Nephron progenitor cell (in vitro differentiated cells): ENCODE results near the gene ID3.
A peak's percentile ranks its signal among the peaks of the same experiment; 100 is the strongest.

Experiments
- DNase-seq: peaks from one replicate; pipeline ENCODE4 v3.0.0; 2021
- H3K27ac Mint-ChIP-seq: 2 replicates; pipeline ENCODE4 v1.8.0; 2021; ENCODE audit warnings: mild to moderate bottlenecking, moderate library complexity, mixed read lengths
- H3K27me3 Mint-ChIP-seq: 2 replicates; pipeline ENCODE4 v1.8.0; 2021; ENCODE audit warnings: mild to moderate bottlenecking, low read depth, mixed read lengths; ENCODE audit not compliant: poor library complexity
- H3K36me3 Mint-ChIP-seq: 2 replicates; pipeline ENCODE4 v1.8.0; 2021; ENCODE audit warnings: low read depth, mixed read lengths
- H3K4me1 Mint-ChIP-seq: 2 replicates; pipeline ENCODE4 v1.8.0; 2021; ENCODE audit warnings: mixed read lengths
- H3K4me3 Mint-ChIP-seq: 2 replicates; pipeline ENCODE4 v1.8.0; 2021; ENCODE audit warnings: mild to moderate bottlenecking, moderate library complexity, mixed read lengths
- H3K9me3 Mint-ChIP-seq: 2 replicates; pipeline ENCODE4 v1.8.0; 2021; ENCODE audit warnings: mild to moderate bottlenecking, moderate library complexity, mixed read lengths
- TF ChIP-seq, protein P1 (sequence below): fragments of 200-600 bp; sonication (generic); IDR thresholded peaks from 2 replicates; pipeline ENCODE4 v1.5.0; 2021; ENCODE audit warnings: antibody characterized with exemption

ID3 gene

DNA sequence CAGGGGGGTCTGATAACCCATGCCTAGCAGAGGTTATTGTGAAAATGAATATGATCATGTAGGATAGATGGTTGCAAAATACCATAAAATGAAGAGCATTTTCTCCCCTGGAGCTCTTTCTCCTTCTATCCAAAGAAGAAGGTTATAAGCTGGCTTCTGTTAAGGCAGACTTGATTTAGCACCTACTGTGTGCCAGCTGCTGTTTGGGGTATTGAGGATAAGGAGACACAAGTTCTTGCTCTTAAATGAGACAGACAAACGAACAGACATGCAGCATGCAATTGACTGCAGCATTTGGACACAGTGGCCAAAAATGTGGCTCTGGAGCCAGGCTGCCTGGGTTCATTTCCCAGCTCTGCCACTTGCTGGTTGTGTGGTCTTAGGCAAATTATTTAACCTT, 39.8 kb upstream of the ID3 start:
- no peaks in the 10 kb centered on the region for H3K27me3 Mint-ChIP-seq
- H3K4me1 Mint-ChIP-seq, result peaks cover 86% of the 10 kb centered on the region
- DNase-seq, result no peak
- peak overlapping the region; percentile 18 for H3K4me3 Mint-ChIP-seq
- TF ChIP-seq, protein P1, sequence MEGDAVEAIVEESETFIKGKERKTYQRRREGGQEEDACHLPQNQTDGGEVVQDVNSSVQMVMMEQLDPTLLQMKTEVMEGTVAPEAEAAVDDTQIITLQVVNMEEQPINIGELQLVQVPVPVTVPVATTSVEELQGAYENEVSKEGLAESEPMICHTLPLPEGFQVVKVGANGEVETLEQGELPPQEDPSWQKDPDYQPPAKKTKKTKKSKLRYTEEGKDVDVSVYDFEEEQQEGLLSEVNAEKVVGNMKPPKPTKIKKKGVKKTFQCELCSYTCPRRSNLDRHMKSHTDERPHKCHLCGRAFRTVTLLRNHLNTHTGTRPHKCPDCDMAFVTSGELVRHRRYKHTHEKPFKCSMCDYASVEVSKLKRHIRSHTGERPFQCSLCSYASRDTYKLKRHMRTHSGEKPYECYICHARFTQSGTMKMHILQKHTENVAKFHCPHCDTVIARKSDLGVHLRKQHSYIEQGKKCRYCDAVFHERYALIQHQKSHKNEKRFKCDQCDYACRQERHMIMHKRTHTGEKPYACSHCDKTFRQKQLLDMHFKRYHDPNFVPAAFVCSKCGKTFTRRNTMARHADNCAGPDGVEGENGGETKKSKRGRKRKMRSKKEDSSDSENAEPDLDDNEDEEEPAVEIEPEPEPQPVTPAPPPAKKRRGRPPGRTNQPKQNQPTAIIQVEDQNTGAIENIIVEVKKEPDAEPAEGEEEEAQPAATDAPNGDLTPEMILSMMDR, result no peak
- H3K27ac Mint-ChIP-seq, result peak overlapping the region; percentile 95
- no peaks in the 10 kb centered on the region for H3K36me3 Mint-ChIP-seq
- H3K9me3 Mint-ChIP-seq, result no peaks in the 10 kb centered on the region

DNA sequence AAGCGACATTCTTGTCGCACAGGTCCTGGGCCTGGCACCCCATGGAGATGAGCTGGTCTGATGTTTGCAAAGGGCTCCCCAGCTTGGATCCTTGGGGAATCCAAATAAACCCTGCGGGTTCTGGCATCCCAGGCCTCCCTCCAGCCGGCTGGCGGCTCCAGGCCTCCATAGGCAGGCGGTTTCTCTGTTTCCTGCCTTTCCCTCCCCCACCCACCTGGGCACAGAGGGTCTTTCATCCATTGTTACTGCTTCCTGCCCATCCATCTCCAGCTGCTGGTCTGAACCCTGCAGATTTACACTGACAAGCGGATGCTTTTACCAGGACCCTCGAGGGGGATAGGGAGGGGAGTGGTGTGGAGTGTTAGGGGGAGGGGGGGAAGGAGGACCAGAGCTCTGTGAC, 39.1 kb upstream of the ID3 start:
- no peaks in the 10 kb centered on the region for H3K9me3 Mint-ChIP-seq
- peak overlapping the region; percentile 95 for H3K27ac Mint-ChIP-seq
- peak; percentile 60 for DNase-seq
- no peaks in the 10 kb centered on the region for H3K27me3 Mint-ChIP-seq
- TF ChIP-seq, protein P1, result no peak
- H3K4me1 Mint-ChIP-seq, result peaks cover 87% of the 10 kb centered on the region
- no peak overlapping the region for H3K4me3 Mint-ChIP-seq
- no peaks in the 10 kb centered on the region for H3K36me3 Mint-ChIP-seq

DNA sequence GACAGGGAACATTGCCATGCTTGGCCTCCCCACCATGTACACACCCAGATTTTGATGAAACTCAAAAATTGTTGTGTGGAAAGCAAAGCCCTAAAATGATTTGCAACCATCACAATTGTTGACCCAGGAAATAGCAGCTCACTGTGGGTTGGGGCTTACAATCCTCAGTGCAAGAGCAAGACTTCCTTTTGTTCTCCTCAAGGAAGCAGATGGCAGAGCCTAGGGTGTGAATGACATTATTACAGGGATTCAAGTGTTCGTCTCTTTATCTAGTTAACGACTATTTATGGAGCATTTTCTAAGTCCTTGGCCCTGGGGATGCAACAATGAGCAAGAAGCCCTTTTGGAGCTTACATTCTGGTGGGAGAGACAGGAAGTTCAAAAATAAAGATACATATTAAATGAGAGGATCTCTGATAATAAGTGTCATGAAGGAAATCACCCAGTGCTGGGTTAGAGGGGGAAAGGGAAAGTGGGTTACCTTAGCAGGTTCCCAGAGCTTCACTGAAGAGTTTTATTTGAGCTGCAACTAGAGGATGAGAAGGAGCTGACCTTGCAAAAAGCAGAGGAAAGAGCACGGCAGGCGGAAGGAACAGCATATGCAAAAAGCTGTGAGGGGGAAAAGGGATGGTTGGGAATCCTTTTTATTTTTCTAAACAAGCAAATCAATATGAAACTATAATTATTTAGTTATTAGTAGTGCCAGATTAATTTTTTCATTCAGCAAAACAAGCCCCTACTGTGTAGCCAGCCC, 38.5 kb upstream of the ID3 start:
- no peak for DNase-seq
- Mint-ChIP-seq H3K4me3 (peak overlapping the region; percentile 4), H3K36me3 (no peaks in the 10 kb centered on the region), H3K27me3 (no peaks in the 10 kb centered on the region), H3K4me1 (peaks cover 88% of the 10 kb centered on the region), H3K9me3 (no peaks in the 10 kb centered on the region), H3K27ac (peak overlapping the region; percentile 91)
- TF ChIP-seq, protein P1, result no peak

DNA sequence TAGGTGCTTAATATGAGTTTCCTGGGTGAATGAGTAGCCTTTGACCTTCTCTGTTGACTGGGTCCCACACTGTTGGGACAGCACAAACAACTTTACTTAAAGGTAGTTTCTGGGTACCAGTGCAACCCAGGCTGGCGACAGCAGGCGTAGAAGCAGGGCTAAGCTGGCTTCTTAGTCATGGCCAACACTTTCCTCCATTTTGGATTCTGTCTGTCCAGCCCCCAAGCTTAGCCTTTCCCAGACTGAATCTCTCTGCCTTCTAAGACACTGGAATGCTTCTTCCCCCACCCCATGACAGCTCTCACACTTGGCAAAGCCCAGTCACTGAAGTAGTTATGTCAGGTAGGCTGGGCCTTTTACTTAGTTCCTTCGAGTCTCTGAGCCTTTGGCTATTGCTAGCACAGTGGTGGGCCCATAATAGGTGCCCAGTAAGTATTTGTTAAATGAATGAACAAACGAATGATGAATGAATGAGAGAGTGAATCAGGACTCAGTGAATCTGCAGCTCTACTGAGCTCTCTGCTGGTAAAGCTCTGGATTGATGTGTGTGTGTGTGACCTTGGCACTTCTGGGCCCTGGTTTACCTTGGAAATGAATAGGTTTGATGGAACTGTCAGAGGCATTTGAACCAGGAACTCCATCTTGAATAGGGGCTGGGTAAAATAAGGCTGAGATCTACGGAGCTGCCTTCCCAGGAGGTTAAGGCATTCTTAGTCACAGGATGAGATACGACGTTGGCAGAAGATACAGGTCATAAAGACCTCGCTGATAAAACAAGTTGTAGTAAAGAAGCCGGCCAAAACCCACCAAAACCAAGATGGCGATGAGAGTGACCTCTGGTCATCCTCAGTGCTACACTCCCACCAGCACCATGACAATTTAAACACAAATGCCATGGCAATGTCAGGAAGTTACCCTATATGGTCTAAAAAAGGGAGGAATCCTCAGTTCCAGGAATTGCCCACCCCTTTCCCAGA, 37.4 kb upstream of the ID3 start:
- TF ChIP-seq, protein P1, result no peak
- no peak overlapping the region for H3K4me3 Mint-ChIP-seq
- H3K27ac Mint-ChIP-seq, result peak overlapping the region; percentile 91
- H3K27me3 Mint-ChIP-seq, result no peaks in the 10 kb centered on the region
- DNase-seq, result no peak
- no peaks in the 10 kb centered on the region for H3K36me3 Mint-ChIP-seq
- peaks cover 92% of the 10 kb centered on the region for H3K4me1 Mint-ChIP-seq
- no peaks in the 10 kb centered on the region for H3K9me3 Mint-ChIP-seq

DNA sequence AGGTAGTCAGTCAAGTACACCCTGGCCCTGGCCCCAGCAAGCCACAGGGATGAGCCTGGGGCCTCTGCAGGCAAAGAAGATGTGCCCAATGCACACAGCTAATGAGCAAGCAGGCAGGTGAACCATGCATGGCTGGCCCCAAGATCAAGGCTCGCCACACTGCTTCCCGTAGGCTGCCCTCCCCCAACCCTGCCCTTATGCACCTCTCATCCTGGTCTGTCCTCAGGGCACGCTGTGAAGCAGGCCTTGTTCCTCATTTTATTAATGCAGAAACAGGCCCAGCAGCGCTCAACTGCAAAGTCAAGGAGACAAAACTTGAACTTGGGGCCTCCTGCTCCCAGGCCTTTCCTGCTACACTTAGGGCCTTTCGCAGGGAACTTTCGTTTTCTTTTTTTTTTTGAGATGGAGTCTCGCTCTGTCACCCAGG, 35.6 kb upstream of the ID3 start:
- Mint-ChIP-seq H3K27me3 (no peaks in the 10 kb centered on the region), H3K4me3 (no peak overlapping the region), H3K36me3 (no peaks in the 10 kb centered on the region), H3K9me3 (no peaks in the 10 kb centered on the region), H3K27ac (peak overlapping the region; percentile 88), H3K4me1 (peaks cover 92% of the 10 kb centered on the region)
- TF ChIP-seq, protein P1, result no peak
- DNase-seq, result no peak
